ENCODE data around the gene STOX2.

DNA sequence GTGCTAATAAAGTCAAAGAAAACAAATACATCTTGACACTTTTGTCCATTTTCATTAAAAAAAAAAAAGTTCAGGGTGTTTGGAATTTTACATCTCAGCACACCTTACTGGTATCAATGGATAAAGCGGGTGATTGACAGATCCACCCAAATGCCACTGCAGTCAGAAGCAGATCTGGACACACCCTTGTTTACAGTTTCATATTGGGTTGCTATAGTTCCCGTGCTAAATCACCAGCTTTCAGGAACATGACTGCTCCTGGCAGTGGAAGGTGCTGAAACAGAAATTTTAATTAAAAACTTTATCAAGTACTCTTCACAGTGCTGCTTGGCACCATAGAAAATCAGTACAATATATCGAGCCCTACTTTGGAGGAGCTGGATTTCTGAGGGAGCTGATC, 116.3 kb downstream of the STOX2 start:
- no peak for TF ChIP-seq ISL1 (CRISPR knock-in tag; IDR thresholded peaks at IDR 0.05)
- TF ChIP-seq CSDC2 (CRISPR knock-in tag; IDR thresholded peaks at IDR 0.05) = no peak
- no peak for TF ChIP-seq TCF4 (CRISPR knock-in tag; IDR thresholded peaks at IDR 0.05; ENCODE audit: borderline replicate concordance)
- TF ChIP-seq, protein P1, sequence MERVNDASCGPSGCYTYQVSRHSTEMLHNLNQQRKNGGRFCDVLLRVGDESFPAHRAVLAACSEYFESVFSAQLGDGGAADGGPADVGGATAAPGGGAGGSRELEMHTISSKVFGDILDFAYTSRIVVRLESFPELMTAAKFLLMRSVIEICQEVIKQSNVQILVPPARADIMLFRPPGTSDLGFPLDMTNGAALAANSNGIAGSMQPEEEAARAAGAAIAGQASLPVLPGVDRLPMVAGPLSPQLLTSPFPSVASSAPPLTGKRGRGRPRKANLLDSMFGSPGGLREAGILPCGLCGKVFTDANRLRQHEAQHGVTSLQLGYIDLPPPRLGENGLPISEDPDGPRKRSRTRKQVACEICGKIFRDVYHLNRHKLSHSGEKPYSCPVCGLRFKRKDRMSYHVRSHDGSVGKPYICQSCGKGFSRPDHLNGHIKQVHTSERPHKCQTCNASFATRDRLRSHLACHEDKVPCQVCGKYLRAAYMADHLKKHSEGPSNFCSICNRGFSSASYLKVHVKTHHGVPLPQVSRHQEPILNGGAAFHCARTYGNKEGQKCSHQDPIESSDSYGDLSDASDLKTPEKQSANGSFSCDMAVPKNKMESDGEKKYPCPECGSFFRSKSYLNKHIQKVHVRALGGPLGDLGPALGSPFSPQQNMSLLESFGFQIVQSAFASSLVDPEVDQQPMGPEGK (CRISPR knock-in tag; IDR thresholded peaks at IDR 0.05; ENCODE audit: borderline replicate concordance) = no peak
- TF ChIP-seq, protein P2, sequence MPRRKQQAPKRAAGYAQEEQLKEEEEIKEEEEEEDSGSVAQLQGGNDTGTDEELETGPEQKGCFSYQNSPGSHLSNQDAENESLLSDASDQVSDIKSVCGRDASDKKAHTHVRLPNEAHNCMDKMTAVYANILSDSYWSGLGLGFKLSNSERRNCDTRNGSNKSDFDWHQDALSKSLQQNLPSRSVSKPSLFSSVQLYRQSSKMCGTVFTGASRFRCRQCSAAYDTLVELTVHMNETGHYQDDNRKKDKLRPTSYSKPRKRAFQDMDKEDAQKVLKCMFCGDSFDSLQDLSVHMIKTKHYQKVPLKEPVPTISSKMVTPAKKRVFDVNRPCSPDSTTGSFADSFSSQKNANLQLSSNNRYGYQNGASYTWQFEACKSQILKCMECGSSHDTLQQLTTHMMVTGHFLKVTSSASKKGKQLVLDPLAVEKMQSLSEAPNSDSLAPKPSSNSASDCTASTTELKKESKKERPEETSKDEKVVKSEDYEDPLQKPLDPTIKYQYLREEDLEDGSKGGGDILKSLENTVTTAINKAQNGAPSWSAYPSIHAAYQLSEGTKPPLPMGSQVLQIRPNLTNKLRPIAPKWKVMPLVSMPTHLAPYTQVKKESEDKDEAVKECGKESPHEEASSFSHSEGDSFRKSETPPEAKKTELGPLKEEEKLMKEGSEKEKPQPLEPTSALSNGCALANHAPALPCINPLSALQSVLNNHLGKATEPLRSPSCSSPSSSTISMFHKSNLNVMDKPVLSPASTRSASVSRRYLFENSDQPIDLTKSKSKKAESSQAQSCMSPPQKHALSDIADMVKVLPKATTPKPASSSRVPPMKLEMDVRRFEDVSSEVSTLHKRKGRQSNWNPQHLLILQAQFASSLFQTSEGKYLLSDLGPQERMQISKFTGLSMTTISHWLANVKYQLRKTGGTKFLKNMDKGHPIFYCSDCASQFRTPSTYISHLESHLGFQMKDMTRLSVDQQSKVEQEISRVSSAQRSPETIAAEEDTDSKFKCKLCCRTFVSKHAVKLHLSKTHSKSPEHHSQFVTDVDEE (CRISPR knock-in tag; IDR thresholded peaks at IDR 0.05) = no peak
- no peak for TF ChIP-seq ZFP3 (CRISPR knock-in tag; IDR thresholded peaks at IDR 0.05)
- no peak for TF ChIP-seq SNAI2 (CRISPR knock-in tag; IDR thresholded peaks at IDR 0.05)
- TF ChIP-seq GLIS3 (CRISPR knock-in tag; IDR thresholded peaks at IDR 0.05) = no peak
- TF ChIP-seq ZFP30 (CRISPR knock-in tag; IDR thresholded peaks at IDR 0.05) = no peak

All from SK-N-SH treated with all-trans-retinoic acid at 6 μM for 48 hours (cell line).